Smooth muscle cell of the brain vasculature (primary cell): ENCODE data around the gene FBXO31.
"Not testable (repeated sequence)": the region's sequence is repeated elsewhere in the genome, so short reads cannot be mapped to it uniquely, and the experiment has no call there.

Experiments used
- DNase-seq: peaks from one replicate; pipeline ENCODE4 v3.0.0-alpha.2; 2012; ENCODE audit warnings: low read depth, low spot score

The FBXO31 gene

DNA sequence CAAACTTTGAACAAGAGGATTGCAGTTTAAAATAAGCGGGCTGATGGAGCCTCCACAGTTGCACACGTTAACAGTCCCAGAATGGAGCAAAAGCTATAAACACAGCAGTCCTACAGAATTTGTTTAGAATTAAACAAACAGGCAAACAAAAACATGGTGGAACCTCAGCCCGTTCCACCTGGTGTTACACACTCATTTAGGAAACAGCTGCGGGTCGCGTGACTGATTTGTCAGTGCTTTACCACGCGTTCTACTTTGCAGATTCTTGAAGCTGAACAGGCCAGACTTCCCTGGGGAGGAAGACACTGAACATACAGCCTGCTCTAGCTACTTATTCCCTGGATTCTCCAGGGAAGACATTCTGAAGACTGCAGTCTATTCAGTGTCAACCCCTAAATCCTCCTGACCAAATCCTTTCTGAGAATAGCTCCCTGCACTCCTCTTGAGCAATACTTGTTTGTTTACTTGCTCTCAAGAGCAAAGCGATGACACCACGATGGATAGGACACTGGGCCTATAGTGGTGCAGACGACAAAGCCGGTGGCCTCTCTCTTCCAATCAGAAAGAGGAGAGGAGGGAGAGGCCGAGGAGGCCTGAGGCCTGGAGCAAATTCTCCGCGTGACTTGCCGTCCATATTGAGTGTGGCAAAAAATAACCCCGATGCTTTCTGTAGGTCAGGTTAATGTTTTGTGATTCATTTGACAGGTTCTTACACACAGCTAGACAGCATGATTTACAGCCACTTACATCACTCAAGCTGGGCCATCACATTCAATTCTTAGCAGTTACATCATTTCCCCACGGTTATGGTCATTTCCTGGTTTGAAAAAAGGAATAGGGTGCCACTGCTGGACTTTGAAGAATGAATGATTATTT is 4.6 kb upstream of the FBXO31 start:
- DNase-seq = peak; percentile 95

- DNase-seq = not testable (repeated sequence)
Measured at GRCh38 chr16:87384875-87385167, 1.2 kb upstream of the FBXO31 start.

DNA sequence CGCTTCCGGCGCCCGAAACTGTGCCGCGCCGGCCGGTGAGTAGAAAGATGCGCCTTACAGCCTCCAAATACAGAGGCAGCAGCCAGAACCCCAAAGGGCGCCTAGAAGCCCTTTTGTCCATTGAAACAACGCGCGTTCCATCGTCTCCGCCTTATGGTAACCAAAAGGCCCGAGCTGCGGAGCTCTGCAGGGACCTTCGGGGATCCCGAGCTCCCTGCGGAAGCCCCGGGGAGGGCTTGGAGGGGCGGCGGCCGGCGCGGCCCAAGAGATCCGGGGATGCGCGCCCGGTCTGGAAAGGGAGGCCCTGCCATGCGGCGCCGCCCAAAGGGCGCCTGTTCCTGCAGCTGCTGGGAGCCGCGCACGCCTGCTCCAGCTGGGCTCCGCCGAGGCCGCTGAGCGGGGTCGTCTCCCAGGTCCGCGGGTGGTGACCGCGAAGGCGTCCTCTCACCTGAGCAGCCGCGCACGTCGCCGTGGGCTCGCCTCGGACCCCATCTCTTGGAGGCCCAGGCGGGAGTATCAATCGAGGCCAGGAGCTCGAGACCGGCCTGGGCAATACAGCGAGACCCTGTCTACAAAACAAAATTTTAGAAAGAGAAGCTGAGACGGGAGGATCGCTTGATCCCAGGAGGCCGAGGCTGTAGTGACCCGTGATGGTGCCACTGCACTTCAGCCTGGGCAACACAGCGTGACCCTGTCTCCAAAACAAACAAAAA is 742 bp upstream of the FBXO31 start:
- no peak for DNase-seq

DNA sequence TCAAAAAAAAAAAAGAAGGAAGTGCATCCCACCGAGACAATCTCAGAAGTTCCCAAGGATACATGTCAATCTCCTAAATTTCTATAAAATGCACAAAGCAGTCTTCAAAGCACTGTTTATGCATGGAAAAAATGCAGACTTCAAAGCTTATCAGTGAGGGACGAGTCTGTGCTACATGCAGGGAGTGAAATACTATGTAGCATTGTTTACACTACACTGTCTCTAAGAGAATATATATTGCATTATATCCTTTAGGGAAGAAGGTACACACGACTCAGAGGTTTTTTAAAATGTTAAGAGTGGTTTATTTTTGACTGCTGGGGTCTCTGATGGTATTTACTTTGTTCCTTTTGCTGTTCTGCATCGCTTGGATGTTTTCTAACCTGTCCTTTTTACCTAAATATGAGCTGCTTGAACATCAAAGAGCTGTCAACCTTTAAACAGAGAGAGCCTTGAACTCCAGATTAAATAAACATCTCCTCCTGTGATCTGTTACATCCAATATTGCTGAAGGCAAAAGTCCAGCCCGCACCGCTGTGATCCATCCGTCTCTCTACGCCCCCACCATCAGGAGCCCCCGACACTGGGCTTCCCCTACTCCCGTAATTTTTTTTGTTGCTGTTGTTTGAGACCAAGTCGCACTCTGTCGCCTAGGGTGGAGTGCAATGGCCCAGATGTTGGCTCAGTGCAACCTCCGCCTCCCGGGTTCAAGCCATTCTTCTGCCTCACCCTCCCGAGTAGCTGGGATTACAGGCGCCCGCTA is 1.4 kb downstream of the FBXO31 start:
- DNase-seq = no peak

DNA sequence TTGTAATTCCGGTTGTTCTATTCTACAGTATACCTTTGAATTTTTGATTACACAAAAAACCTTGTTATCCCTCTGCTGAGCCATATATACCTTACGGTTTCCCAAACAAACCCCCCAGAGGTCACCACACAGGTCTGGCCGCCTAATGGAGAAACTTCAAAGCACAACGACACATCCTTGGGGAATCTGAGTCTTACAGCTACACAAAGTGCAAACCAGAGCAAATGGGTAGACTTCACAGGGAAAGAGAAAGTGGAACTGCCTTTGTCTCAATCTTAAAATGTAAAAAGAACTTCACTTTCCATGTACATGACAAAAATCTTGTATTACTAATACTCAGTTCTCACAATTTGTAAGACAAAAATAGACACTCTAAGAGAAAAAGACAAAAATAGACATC is 2.7 kb downstream of the FBXO31 start:
- no peak for DNase-seq

GRCh38 chr16:87380403-87380802 is 3.2 kb downstream of the FBXO31 start:
- no peak for DNase-seq

- not testable (repeated sequence) for DNase-seq
Measured at GRCh38 chr16:87379312-87379752, 4.2 kb downstream of the FBXO31 start.

DNA sequence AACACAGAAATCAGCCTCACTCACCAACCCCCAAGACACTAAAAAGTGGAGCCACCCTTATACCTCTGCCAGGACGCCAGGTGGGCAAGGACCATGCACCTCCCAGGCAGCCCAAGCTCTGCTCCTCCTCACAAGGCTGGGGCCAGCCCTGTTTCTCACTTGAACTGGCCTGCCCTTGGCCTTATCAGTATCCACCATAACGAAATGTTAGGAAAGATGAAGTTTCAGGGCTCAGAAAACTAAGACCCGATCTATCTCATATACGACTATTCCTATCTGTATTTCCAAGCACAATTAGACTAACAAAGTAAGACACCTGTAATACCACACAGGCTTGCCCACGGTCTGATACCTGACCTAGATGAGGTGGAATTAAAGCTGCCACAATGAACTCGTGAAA is 6.9 kb downstream of the FBXO31 start:
- no peak for DNase-seq

DNA sequence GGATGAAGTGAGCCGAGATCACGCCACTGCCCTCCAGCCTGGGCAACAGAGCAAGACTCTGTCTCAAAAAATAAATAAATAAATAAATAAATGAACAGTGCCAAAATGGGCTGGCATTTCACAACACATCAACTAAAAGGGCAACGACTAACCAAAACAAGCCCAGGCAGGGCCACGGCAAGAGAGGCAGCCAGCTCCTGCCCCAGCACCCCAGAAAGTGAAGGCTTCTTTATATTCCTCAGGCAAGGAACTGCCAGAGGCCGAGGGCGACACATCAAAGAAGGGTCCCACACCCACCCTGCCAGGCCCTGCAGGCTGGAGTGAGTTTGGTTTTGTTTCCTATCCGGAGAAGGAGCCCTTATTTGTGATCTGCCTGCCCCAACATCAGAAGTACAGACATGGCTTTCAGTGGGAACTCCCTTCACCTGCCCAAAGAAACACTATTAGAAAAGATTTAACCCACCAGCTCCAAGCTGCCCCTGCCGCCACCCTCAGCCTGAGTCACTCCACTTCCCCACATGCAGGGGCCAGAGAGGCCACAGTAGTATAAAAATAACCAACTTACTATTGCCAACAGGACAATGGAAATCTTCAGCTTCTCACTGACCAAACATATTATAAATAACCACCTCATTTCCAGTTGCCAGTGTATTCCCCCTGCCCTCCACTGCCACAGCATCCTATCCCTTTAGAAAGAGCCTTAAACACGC is 8.0 kb downstream of the FBXO31 start:
- DNase-seq = no peak

GRCh38 chr16:87374313-87374712 is 9.3 kb downstream of the FBXO31 start:
- no peak for DNase-seq

DNA sequence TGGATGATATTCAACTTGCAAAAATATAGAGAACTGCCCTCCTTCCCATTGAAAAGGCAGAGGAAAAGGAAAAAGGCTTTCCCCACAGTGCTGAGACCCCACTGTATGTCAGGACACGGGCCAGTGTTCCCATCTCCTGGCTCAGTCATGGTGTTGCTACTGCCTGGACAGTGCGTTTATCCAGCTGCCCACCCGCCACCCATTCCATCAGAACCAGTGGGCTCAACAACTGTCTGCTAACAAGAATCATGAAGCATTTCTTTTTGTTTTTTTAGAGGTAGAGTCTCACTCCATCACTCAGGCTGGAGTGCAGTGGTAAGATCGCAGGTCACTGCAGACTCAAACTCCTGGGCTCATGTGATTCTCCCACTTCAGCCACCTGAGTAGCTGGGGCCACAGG is 11.3 kb downstream of the FBXO31 start:
- DNase-seq = no peak

- no peak for DNase-seq
Measured at GRCh38 chr16:87371261-87371866, 12.2 kb downstream of the FBXO31 start.

DNA sequence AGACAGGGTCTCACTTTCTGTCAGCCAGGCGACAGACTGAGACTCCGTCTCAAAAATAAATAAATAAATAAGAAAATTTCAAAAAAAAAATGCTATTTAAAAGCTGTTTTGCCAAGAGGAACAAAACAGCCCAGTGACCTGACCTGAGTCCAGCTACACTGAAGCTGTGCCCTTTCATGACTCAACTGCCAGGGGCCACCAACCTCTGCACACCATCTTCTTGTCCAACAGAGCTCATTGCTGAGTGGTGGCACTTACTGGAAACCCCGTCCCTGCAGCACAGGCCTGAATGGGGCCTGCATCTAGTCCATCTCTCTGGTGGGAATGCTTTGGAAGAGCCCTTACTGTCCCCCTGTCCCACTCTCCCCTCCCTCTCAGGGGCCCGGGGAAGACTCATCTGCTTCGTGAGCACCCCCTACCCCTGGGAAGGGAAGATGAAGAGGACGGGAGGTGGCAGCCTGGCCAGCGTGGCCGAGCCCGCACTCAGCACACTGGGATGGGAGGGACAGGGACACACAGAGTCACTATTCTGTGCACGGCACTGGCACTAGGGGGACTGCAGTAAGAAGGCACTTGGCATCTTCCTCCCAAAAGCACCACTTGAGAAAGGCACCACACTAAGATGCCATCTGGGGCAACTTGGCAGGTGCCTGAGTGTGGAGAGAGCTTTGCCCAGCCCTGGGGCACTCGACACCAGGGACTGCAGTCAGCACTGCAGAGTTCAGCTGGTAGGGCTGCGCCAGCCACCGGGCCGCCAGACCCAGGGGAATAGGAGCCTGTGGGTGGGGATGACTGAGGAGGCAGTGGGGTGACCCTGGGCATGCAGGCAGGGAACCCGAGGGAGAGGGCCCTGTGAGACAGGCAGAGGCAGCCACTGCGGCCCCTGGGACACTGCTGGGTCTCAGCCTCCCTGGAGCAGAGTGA is 13.5 kb downstream of the FBXO31 start:
- no peak for DNase-seq

GRCh38 chr16:87369117-87369765 is 14.3 kb downstream of the FBXO31 start:
- no peak for DNase-seq

DNA sequence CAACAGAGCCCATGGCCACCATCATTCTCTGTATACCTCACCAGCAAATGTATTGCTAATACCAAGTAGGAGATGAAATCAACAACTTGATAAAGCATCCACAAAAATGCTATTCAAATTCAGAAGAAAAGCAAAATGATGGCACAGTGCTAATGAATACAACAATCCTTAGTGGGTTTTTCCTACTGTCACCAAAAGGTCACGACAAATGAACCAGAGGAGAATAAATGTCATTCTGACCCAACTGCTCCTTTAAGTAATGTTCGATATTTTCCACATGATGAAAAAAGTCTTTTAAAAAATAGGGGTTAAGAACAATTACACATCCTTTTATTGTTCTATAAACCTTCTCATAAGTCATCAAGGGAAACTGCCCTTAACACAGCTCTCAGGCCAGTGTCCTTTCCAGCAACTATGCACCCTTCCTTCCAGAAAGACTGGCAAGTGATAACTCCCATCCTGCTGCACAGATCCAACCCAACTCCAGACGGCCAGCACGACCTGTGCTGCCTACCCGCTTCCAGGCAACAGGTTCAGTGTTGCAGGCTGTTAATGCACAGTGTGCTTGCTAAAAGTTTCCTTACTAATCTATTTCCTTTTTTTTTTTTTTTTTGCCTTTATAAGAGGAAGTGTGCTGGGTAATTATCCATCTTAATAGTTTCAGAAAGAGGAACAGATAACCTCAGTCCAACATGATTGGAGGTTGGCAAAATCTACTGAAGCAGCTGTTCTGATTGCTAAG is 15.4 kb downstream of the FBXO31 start:
- DNase-seq = no peak

DNA sequence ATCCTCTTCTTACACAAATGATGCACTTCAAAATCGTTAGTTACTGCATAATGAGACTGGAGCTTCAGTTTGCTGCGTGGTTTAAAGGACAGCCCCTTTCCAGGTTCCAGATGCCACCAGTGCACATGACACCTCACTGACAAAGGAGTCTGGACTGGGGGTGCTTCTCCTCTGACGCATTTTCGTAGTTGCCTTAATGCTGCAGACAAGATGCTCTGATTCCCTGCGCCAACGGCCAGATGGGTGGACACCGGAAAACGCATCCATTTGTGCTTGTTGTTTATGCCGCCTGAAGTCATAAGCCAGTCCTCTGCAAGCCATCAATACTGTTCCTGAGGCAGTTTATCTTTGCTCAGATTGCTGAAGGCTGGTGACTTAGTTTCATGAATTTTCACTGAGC is 16.0 kb downstream of the FBXO31 start:
- DNase-seq = no peak

DNA sequence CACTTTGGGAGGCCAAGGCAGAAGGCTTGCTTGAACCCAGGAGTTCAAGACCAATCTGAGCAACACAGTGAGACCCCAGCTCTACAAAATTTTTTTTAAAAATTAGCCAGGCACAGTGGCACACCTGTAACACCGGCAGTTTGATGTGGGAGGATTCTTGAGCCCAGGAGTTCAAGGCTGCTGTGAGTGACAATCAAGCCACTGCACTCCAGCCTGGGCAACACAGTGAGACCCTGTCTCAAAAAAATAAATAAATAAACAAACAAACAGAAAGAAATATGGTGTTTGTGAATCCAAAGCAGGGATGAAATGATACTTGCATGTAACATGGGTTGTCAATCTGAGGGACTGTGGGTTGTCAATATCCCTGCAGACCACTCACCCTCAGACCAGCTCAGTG is 16.6 kb downstream of the FBXO31 start:
- no peak for DNase-seq

DNA sequence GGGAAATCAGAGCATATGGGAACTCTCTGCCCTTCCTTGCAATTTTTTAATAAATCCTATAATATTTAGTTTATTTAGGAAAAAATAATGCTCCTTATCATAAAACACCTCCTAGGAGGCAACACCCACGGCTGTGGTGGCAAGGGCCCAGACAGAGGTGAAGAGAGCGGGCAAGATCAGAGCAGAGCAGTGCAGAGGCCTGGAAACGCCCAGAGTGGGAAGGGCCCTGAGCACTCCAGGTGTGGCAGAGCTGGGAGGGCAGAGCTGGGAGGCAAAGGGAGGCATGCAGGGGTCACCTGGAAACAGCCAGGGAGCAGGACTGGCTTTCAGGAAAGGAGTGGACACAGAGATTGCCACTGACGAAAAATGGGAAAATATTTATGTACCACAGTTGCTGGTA is 17.3 kb downstream of the FBXO31 start:
- DNase-seq = no peak
